ENCODE data around the gene SCML1. TPM values are rescaled to one million over a fixed set of nuclear protein-coding genes. Genes with fewer than 3 reads are reported as not detected.
A peak's percentile ranks its signal among the peaks of the same experiment; 100 is the strongest.

Gene SCML1
- total RNA-seq, 1 donor from 2014 or later: 29.7 TPM

GRCh38 chrX:17707731-17708130 is 29.6 kb upstream of the SCML1 start:
- no peak overlapping the region for H3K27ac Mint-ChIP-seq (ENCODE audit: unreplicated experiment)
- no peaks in the 10 kb centered on the region for H3K36me3 Mint-ChIP-seq (ENCODE audit: low read depth, unreplicated experiment)
- no peak overlapping the region for H3K4me3 Mint-ChIP-seq (ENCODE audit: unreplicated experiment)
- no peaks in the 10 kb centered on the region for H3K4me1 Mint-ChIP-seq (ENCODE audit: unreplicated experiment)
- no peak for DNase-seq (ENCODE audit: low spot score)
- no peak for TF ChIP-seq CTCF (IDR thresholded peaks at IDR 0.05; ENCODE audit: unreplicated experiment)
- H3K27me3 Mint-ChIP-seq (ENCODE audit: unreplicated experiment): peaks cover 3% of the 10 kb centered on the region
- no peaks in the 10 kb centered on the region for H3K9me3 Mint-ChIP-seq (ENCODE audit: unreplicated experiment)

- Mint-ChIP-seq H3K27me3 (ENCODE audit: unreplicated experiment) (peaks cover 3% of the 10 kb centered on the region), H3K36me3 (ENCODE audit: low read depth, unreplicated experiment) (no peaks in the 10 kb centered on the region), H3K4me1 (ENCODE audit: unreplicated experiment) (no peaks in the 10 kb centered on the region), H3K4me3 (ENCODE audit: unreplicated experiment) (no peak overlapping the region), H3K9me3 (ENCODE audit: unreplicated experiment) (no peaks in the 10 kb centered on the region), H3K27ac (ENCODE audit: unreplicated experiment) (no peak overlapping the region)
- TF ChIP-seq CTCF (IDR thresholded peaks at IDR 0.05; ENCODE audit: unreplicated experiment): no peak
- DNase-seq (ENCODE audit: low spot score): no peak
Observed at GRCh38 chrX:17710871-17711301, 26.4 kb upstream of the SCML1 start.

GRCh38 chrX:17713288-17713687 is 24.0 kb upstream of the SCML1 start:
- Mint-ChIP-seq H3K36me3 (ENCODE audit: low read depth, unreplicated experiment) (no peaks in the 10 kb centered on the region), H3K27me3 (ENCODE audit: unreplicated experiment) (peaks cover 2% of the 10 kb centered on the region), H3K4me3 (ENCODE audit: unreplicated experiment) (no peak overlapping the region), H3K4me1 (ENCODE audit: unreplicated experiment) (no peaks in the 10 kb centered on the region), H3K27ac (ENCODE audit: unreplicated experiment) (no peak overlapping the region), H3K9me3 (ENCODE audit: unreplicated experiment) (no peaks in the 10 kb centered on the region)
- no peak for DNase-seq (ENCODE audit: low spot score)
- TF ChIP-seq CTCF (IDR thresholded peaks at IDR 0.05; ENCODE audit: unreplicated experiment): no peak

- Mint-ChIP-seq H3K4me3 (ENCODE audit: unreplicated experiment) (no peak overlapping the region), H3K9me3 (ENCODE audit: unreplicated experiment) (no peaks in the 10 kb centered on the region), H3K27me3 (ENCODE audit: unreplicated experiment) (no peaks in the 10 kb centered on the region), H3K4me1 (ENCODE audit: unreplicated experiment) (peaks cover 7% of the 10 kb centered on the region), H3K27ac (ENCODE audit: unreplicated experiment) (no peak overlapping the region), H3K36me3 (ENCODE audit: low read depth, unreplicated experiment) (no peaks in the 10 kb centered on the region)
- no peak for TF ChIP-seq CTCF (IDR thresholded peaks at IDR 0.05; ENCODE audit: unreplicated experiment)
- DNase-seq (ENCODE audit: low spot score): no peak
Observed at GRCh38 chrX:17718649-17719165, 18.6 kb upstream of the SCML1 start.

- no peak overlapping the region for H3K4me3 Mint-ChIP-seq (ENCODE audit: unreplicated experiment)
- DNase-seq (ENCODE audit: low spot score): no peak
- peak overlapping the region; percentile 7 for H3K27ac Mint-ChIP-seq (ENCODE audit: unreplicated experiment)
Observed at GRCh38 chrX:17719711-17720110, 17.6 kb upstream of the SCML1 start.

More at GRCh38 chrX:17719711-17720110, 17.6 kb upstream of the SCML1 start:
- no peaks in the 10 kb centered on the region for H3K9me3 Mint-ChIP-seq (ENCODE audit: unreplicated experiment)
- no peak for TF ChIP-seq CTCF (IDR thresholded peaks at IDR 0.05; ENCODE audit: unreplicated experiment)
- no peaks in the 10 kb centered on the region for H3K36me3 Mint-ChIP-seq (ENCODE audit: low read depth, unreplicated experiment)
- no peaks in the 10 kb centered on the region for H3K27me3 Mint-ChIP-seq (ENCODE audit: unreplicated experiment)
- H3K4me1 Mint-ChIP-seq (ENCODE audit: unreplicated experiment): peaks cover 7% of the 10 kb centered on the region
